ENCODE data around the gene FBXO28. TPM values are rescaled to one million over a fixed set of nuclear protein-coding genes. Genes with fewer than 3 reads are reported as not detected.

The FBXO28 gene
- total RNA-seq, 1 experiment from 2014 or later, result 82.6 TPM

DNA sequence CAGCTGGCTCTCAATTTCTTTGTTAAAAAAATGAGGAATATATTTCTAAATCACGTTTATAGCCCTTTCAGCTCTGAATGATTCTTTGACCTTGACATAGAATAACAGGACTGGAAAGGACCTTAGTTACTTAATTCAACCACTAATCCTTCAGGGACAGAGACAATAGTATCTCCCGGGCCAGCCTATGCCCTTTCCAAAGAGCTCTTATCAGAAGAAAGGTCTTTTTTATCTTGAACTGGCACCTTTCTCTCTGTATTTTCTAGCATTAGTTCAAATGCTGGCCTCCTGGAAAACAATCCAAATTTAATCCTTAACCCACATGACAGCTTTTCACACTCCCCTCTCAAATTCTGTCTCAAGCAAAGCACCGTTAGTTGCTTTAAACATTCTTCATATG is 44.8 kb upstream of the FBXO28 start:
- H3K4me3 ChIP-seq (ENCODE audit: low read length), result no peak overlapping the region
- no peaks in the 10 kb centered on the region for H4K20me1 ChIP-seq (ENCODE audit: low read length)
- no peak overlapping the region for H2AFZ ChIP-seq (ENCODE audit: low read length)
- DNase-seq (no peak), ATAC-seq (no peak)
- peaks cover 14% of the 10 kb centered on the region for H3F3A ChIP-seq (ENCODE audit: low read length, unreplicated experiment)
- no peak overlapping the region for H3K9ac ChIP-seq (ENCODE audit: low read length)
- no peak overlapping the region for H3K4me2 ChIP-seq (ENCODE audit: low read length)
- no peaks in the 10 kb centered on the region for H3K36me3 ChIP-seq (ENCODE audit: low read depth, low read length)
- POLR2A ChIA-PET (ENCODE audit: unreplicated experiment), result no interaction called here
- H3K4me1 ChIP-seq (ENCODE audit: insufficient read depth, low read length), result peaks cover 51% of the 10 kb centered on the region
- H3K79me2 ChIP-seq (ENCODE audit: low read length), result no peaks in the 10 kb centered on the region
- CTCF ChIA-PET, result no interaction called here
- TF ChIP-seq EZH2 (IDR thresholded peaks at IDR 0.05; ENCODE audit: low read length, unreplicated experiment) (no peak), CTCF (conservative IDR thresholded peaks at IDR 0.05; ENCODE audit: low read depth, low read length) (no peak), EZH2phosphoT487 (IDR thresholded peaks at IDR 0.05; ENCODE audit: borderline replicate concordance, low read length) (no peak)
- no peaks in the 10 kb centered on the region for H3K9me2 ChIP-seq (replicated peaks; ENCODE audit: low read length)
- intact Hi-C loops (cut with micrococcal nuclease), result no loop called here
- H3K27ac ChIP-seq (ENCODE audit: low read length), result peak overlapping the region; percentile 83; the same call in 1 of the 2 replicates
- no peaks in the 10 kb centered on the region for H3K9me3 ChIP-seq (ENCODE audit: low read length)
- BruUV-seq (replicated peaks), result no TSS peak
- H3K27me3 ChIP-seq (ENCODE audit: low read length), result no peaks in the 10 kb centered on the region

GRCh38 chr1:224070521-224070920 is 43.4 kb upstream of the FBXO28 start:
- no peaks in the 10 kb centered on the region for H3K79me2 ChIP-seq (ENCODE audit: low read length)

More at GRCh38 chr1:224070521-224070920, 43.4 kb upstream of the FBXO28 start:
- H3K9me2 ChIP-seq (replicated peaks; ENCODE audit: low read length), result no peaks in the 10 kb centered on the region
- H3F3A ChIP-seq (ENCODE audit: low read length, unreplicated experiment), result peaks cover 14% of the 10 kb centered on the region
- H4K20me1 ChIP-seq (ENCODE audit: low read length), result no peaks in the 10 kb centered on the region
- H3K4me3 ChIP-seq (ENCODE audit: low read length), result no peak overlapping the region
- H3K4me2 ChIP-seq (ENCODE audit: low read length), result no peak overlapping the region
- H3K9ac ChIP-seq (ENCODE audit: low read length), result no peak overlapping the region
- H2AFZ ChIP-seq (ENCODE audit: low read length), result no peak overlapping the region
- ChIA-PET POLR2A (ENCODE audit: unreplicated experiment) (no interaction called here), CTCF (no interaction called here)
- no TSS peak for BruUV-seq (replicated peaks)
- no peaks in the 10 kb centered on the region for H3K36me3 ChIP-seq (ENCODE audit: low read depth, low read length)
- no peaks in the 10 kb centered on the region for H3K27me3 ChIP-seq (ENCODE audit: low read length)
- DNase-seq (no peak), ATAC-seq (no peak)
- TF ChIP-seq CTCF (conservative IDR thresholded peaks at IDR 0.05; ENCODE audit: low read depth, low read length) (no peak), EZH2 (IDR thresholded peaks at IDR 0.05; ENCODE audit: low read length, unreplicated experiment) (no peak), EZH2phosphoT487 (IDR thresholded peaks at IDR 0.05; ENCODE audit: borderline replicate concordance, low read length) (no peak)
- no peak overlapping the region for H3K27ac ChIP-seq (ENCODE audit: low read length)
- no peaks in the 10 kb centered on the region for H3K9me3 ChIP-seq (ENCODE audit: low read length)
- H3K4me1 ChIP-seq (ENCODE audit: insufficient read depth, low read length), result peaks cover 37% of the 10 kb centered on the region
- intact Hi-C loops (cut with micrococcal nuclease), result no loop called here
